Subcutaneous abdominal adipose tissue (tissue), 5 donors: ENCODE results near the gene PTPN5.

ENCODE experiments used
- H3K27ac ChIP-seq: one replicate; pipeline ENCODE4 v1.7.0; 2013; ENCODE audit warnings: low read depth, mild to moderate bottlenecking, inconsistent platforms, low read length, moderate library complexity
- H3K27me3 ChIP-seq, 5 donors: one replicate each; pipeline ENCODE4 v1.7.0; 2013; ENCODE audit warnings: low read length in 5 of 5, inconsistent platforms in 1 of 5; ENCODE audit not compliant: control insufficient read depth in 5 of 5, insufficient read depth in 4 of 5
- H3K36me3 ChIP-seq, 5 donors: one replicate each; pipeline ENCODE4 v1.7.0; 2013; ENCODE audit warnings: low read length in 5 of 5; ENCODE audit not compliant: control insufficient read depth in 5 of 5, insufficient read depth in 5 of 5
- H3K4me1 ChIP-seq, 5 donors: one replicate each; pipeline ENCODE4 v1.7.0; 2013; ENCODE audit warnings: low read length in 5 of 5, mild to moderate bottlenecking in 3 of 5, moderate library complexity in 1 of 5; ENCODE audit not compliant: control insufficient read depth in 5 of 5, insufficient read depth in 5 of 5
- H3K4me3 ChIP-seq, 5 donors: one replicate each; pipeline ENCODE4 v1.7.0; 2013; ENCODE audit warnings: low read length in 5 of 5, low read depth in 1 of 5
- H3K9ac ChIP-seq, 5 donors: one replicate each; pipeline ENCODE4 v1.7.0; 2013; ENCODE audit warnings: low read length in 5 of 5, mild to moderate bottlenecking in 4 of 5, moderate library complexity in 3 of 5
- H3K9me3 ChIP-seq, 5 donors: one replicate each; pipeline ENCODE4 v1.7.0; 2013; ENCODE audit warnings: low read length in 5 of 5; ENCODE audit not compliant: control insufficient read depth in 5 of 5
- donor health status: healthy.
- donor health status: healthy.
- donor health status: healthy.
- donor health status: healthy.
- donor health status: healthy.

PTPN5 gene

GRCh38 chr11:18729426-18729825 lies 62.2 kb downstream of the PTPN5 start:
- H3K27ac ChIP-seq, result no peak overlapping the region
- H3K4me3 ChIP-seq, result no peak overlapping the region
- H3K36me3 ChIP-seq, result no peaks in the 10 kb centered on the region
- H3K4me1 ChIP-seq, result peaks cover 0 to 6% (median 5%) of the 10 kb centered on the region in 5 donors
- H3K27me3 ChIP-seq, result peaks cover 0 to 2% (median 0%) of the 10 kb centered on the region in 5 donors
- no peak overlapping the region for H3K9ac ChIP-seq
- no peaks in the 10 kb centered on the region for H3K9me3 ChIP-seq

GRCh38 chr11:18728658-18729057 lies 62.9 kb downstream of the PTPN5 start:
- no peak overlapping the region for H3K4me3 ChIP-seq

GRCh38 chr11:18727479-18728236 lies 63.9 kb downstream of the PTPN5 start:
- Histone ChIP-seq H3K4me1 (peaks cover 0 to 6% (median 5%) of the 10 kb centered on the region in 5 donors), H3K27ac (no peak overlapping the region), H3K9me3 (no peaks in the 10 kb centered on the region), H3K27me3 (peaks cover 0 to 2% (median 0%) of the 10 kb centered on the region in 5 donors), H3K4me3 (no peak overlapping the region), H3K36me3 (no peaks in the 10 kb centered on the region), H3K9ac (no peak overlapping the region)

More at GRCh38 chr11:18728658-18729057, 62.9 kb downstream of the PTPN5 start:
- Histone ChIP-seq H3K27ac (no peak overlapping the region), H3K27me3 (peaks cover 0 to 2% (median 0%) of the 10 kb centered on the region in 5 donors), H3K36me3 (no peaks in the 10 kb centered on the region), H3K9ac (no peak overlapping the region), H3K9me3 (no peaks in the 10 kb centered on the region), H3K4me1 (peaks cover 0 to 6% (median 5%) of the 10 kb centered on the region in 5 donors)

GRCh38 chr11:18726040-18726439 lies 65.6 kb downstream of the PTPN5 start, which contains the start of gene IGSF22:
Gene IGSF22, minus strand, starts transcription at chr11:18726188. Its CDS starts 1,952 bp downstream, at chr11:18724236.
- Histone ChIP-seq H3K27ac (no peak within 1 kb of the TSS), H3K4me1 (peaks cover 2 to 18% (median 16%) of the 10 kb centered on the region in 5 donors), H3K9ac (no peak within 1 kb of the TSS), H3K4me3 (no peak within 1 kb of the TSS), H3K9me3 (no peaks in the 10 kb centered on the region), H3K36me3 (no peaks in the 10 kb centered on the region), H3K27me3 (peaks cover 0 to 2% (median 0%) of the 10 kb centered on the region in 5 donors)

- H3K9me3 ChIP-seq, result no peaks in the 10 kb centered on the region
- no peak overlapping the region for H3K27ac ChIP-seq
- no peak overlapping the region for H3K9ac ChIP-seq
- H3K27me3 ChIP-seq, result peaks cover 0 to 2% (median 0%) of the 10 kb centered on the region in 5 donors
- no peak overlapping the region for H3K4me3 ChIP-seq
- H3K36me3 ChIP-seq, result no peaks in the 10 kb centered on the region
- peaks cover 2 to 24% (median 22%) of the 10 kb centered on the region in 5 donors for H3K4me1 ChIP-seq
Observed at GRCh38 chr11:18723991-18724390, 67.6 kb downstream of the PTPN5 start.

- Histone ChIP-seq H3K27ac (no peak overlapping the region), H3K9ac (peak overlapping the region in 3 of 5 donors; percentile 61 to 77 (median 75)), H3K4me3 (peak overlapping the region in 3 of 5 donors; percentile 71 to 77 (median 72)), H3K27me3 (peaks cover 0 to 2% (median 0%) of the 10 kb centered on the region in 5 donors), H3K4me1 (peaks cover 0 to 18% (median 17%) of the 10 kb centered on the region in 5 donors), H3K9me3 (no peaks in the 10 kb centered on the region), H3K36me3 (no peaks in the 10 kb centered on the region)
Observed at GRCh38 chr11:18722293-18722637, 69.3 kb downstream of the PTPN5 start.

- Histone ChIP-seq H3K4me1 (peaks cover 0 to 18% (median 17%) of the 10 kb centered on the region in 5 donors), H3K9ac (peak overlapping the region; percentile 26 to 77 (median 65)), H3K36me3 (no peaks in the 10 kb centered on the region), H3K4me3 (peak overlapping the region; percentile 71 to 81 (median 74)), H3K9me3 (no peaks in the 10 kb centered on the region), H3K27me3 (peaks cover 0 to 2% (median 0%) of the 10 kb centered on the region in 5 donors), H3K27ac (peak overlapping the region; percentile 30)
Observed at GRCh38 chr11:18721561-18722292, 69.9 kb downstream of the PTPN5 start.

GRCh38 chr11:18720808-18721560 lies 70.6 kb downstream of the PTPN5 start:
- H3K27ac ChIP-seq, result peak overlapping the region; percentile 30

GRCh38 chr11:18720091-18720807 lies 71.3 kb downstream of the PTPN5 start:
- H3K9ac ChIP-seq, result peak overlapping the region in 3 of 5 donors; percentile 61 to 77 (median 75)
- H3K36me3 ChIP-seq, result no peaks in the 10 kb centered on the region
- H3K27ac ChIP-seq, result no peak overlapping the region
- no peaks in the 10 kb centered on the region for H3K9me3 ChIP-seq
- H3K4me3 ChIP-seq, result peak overlapping the region; percentile 67 to 77 (median 72)
- H3K4me1 ChIP-seq, result peaks cover 0 to 18% (median 17%) of the 10 kb centered on the region in 5 donors
- H3K27me3 ChIP-seq, result no peaks in the 10 kb centered on the region

More at GRCh38 chr11:18720808-18721560, 70.6 kb downstream of the PTPN5 start:
- Histone ChIP-seq H3K4me1 (peaks cover 0 to 18% (median 17%) of the 10 kb centered on the region in 5 donors), H3K36me3 (no peaks in the 10 kb centered on the region), H3K9ac (peak overlapping the region; percentile 26 to 77 (median 65)), H3K4me3 (peak overlapping the region; percentile 71 to 77 (median 72)), H3K9me3 (no peaks in the 10 kb centered on the region), H3K27me3 (peaks cover 0 to 2% (median 0%) of the 10 kb centered on the region in 5 donors)
